Hematopoietic multipotent progenitor cell treated with erythropoietin and hydrocortisone succinate and interleukin-3 and kit ligand, for 8 days (in vitro differentiated cells): ENCODE data around the gene NHEJ1.

Experiments
- DNase-seq: peaks from one replicate; pipeline ENCODE4 v3.0.0-alpha.2; 2015

NHEJ1 gene

GRCh38 chr2:219056896-219057708 is 103.5 kb downstream of the NHEJ1 start:
- no peak for DNase-seq

GRCh38 chr2:219056176-219056895 is 104.3 kb downstream of the NHEJ1 start:
- no peak for DNase-seq

DNA sequence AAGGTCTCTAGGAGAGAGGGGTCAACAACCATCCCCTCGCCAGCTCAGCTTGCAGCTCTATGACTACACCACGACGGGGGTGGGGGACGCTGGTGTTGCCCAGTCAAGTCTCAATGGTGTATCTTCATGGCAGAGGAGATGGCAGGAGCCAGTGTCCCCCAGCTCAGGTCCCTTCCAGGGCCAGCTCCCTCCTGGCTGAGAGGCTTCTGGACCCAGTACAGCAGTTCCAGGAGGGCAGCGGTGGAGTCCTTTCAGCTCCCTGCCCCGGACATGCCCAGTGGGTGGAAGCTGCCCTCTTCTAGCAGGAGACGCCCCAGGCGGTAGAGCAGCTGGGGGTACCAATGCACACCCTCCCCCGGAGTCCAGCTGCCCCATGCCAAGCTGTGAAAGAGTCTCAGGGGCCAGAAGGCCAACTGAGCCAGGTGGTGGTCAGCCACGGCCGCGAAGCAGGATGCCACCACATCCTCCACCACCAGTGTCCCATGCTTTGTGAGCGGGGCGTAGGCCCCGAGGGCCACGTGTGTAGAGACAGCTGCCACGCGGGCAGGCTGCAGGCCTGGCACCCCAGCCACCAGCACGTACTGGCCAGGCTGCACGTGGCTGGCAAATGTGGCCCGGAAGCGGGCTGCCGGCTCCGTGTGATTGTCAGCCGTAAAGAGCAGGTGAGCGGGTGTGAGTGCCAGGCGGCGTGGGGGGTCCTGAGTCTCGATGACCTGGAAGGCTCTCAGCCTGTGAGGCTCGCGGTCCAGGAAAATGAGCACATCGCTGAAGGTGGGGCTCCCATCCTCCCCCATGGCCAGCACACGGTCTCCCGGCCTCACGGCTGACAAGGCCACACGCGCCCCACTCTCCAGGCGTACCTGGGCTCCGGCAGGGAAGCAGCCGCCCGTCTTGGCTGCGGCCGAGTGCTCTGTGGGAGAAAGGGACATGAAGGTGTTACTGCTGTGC is 105.4 kb downstream of the NHEJ1 start:
- DNase-seq, result no peak

DNA sequence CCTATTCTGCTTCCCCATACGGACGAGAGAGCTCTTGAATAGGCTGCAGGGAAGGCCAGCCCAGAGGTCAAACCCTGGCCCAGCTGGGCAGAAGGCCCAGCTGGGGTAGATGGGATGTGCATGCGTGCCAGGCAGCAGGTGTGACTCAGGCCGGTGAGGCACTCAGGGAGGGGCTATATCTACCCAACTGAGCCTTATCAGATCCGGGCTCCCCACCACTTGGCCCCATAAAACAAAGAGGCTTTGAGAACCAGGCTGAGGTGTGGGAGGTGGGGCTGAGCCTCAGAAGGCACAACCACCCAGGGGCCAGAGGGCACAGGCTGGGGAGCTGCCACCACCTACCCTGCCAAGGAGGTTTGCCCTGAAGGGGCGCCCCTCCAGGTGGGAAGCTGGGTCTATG is 111.3 kb downstream of the NHEJ1 start:
- no peak for DNase-seq

- peak; percentile 30 for DNase-seq
Measured at GRCh38 chr2:219045937-219046550, 114.6 kb downstream of the NHEJ1 start.

DNA sequence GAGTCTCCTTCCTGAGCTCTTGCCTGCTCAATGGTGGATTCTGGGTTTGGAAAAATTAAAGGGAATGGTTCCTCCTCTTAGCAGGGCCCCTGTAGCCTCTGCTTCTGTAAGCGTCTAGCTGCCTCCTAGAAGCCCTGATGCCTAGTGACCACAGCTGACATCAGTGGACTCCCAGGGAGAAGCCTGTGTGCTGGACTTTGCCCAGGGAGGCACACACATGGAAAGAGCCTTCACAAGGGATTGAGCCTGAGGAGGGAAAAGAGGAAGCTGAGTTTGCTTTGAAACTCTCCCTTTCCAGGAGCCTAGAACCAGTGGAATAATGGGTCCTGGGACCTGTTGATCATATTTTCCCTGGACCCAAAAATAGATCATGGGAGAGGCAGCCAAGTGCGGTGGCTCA is 117.9 kb downstream of the NHEJ1 start:
- no peak for DNase-seq

- no peak for DNase-seq
Measured at GRCh38 chr2:219042157-219042556, 118.5 kb downstream of the NHEJ1 start.

DNA sequence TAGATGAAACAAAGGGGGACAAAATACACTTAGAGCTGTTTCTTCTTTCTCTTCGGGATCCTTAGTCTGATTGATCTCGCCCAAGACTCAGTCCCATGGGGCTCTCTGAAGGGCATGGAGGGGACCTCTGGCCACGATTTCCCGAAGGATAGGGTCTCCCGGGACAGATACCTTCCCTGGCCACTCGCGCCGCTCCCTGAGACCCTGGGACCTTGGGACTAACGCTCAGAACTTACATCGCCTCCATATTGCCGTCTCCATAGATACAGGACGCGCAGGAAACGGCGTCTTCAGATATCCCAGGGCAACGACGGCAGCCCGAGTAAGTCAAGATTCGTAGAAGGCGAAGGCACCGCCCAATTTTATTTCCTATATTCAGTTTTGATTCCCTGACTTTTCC is 119.4 kb downstream of the NHEJ1 start, which contains the start of gene CFAP65:
Gene CFAP65, minus strand, starts transcription at position 265 of the 400 bp plus-strand sequence. CDS start 2,468 bp downstream, outside the sequence.
- DNase-seq, result peak; percentile 9

GRCh38 chr2:219038600-219038999 is 122.0 kb downstream of the NHEJ1 start:
- DNase-seq, result no peak

DNA sequence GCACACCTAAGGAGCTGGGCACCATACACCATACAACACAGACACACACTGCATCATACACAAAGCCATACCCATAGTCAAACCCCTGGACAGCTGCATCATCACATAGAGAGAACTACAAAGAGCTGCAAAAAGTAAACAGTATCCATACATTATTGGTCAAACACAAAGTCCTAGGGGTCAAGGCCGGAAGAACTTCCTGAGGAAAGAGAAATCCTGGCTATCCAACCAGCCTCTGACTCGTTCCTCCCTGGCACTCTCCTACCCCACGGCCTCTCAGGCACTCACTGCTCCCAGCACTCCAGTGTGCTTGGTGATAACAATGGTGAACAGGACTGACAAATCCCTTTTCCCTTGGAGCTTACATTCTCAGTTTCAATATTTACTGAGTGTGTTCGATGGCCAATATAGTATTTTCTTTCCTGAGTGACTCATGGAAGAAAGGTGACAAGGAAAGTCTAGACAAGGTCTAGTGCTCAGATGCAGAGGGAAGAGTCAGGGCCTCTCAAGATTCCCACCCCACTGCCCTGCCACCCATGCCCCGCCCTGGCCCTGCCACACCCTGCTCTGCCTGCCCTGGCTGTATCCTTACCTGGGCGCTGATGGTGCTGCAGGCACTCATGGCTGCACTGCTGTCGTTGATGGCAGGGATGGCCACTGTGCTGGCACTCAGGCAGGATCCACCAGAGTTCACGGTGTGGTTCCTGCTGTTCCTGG is 122.7 kb downstream of the NHEJ1 start:
- DNase-seq, result no peak

GRCh38 chr2:219035942-219036341 is 124.7 kb downstream of the NHEJ1 start:
- no peak for DNase-seq

GRCh38 chr2:219034823-219035222 is 125.8 kb downstream of the NHEJ1 start:
- no peak for DNase-seq

- DNase-seq, result no peak
Measured at GRCh38 chr2:219032051-219032745, 128.4 kb downstream of the NHEJ1 start.

- no peak for DNase-seq
Measured at GRCh38 chr2:219031005-219031738, 129.4 kb downstream of the NHEJ1 start.

- DNase-seq, result no peak
Measured at GRCh38 chr2:219030177-219030940, 130.3 kb downstream of the NHEJ1 start.

DNA sequence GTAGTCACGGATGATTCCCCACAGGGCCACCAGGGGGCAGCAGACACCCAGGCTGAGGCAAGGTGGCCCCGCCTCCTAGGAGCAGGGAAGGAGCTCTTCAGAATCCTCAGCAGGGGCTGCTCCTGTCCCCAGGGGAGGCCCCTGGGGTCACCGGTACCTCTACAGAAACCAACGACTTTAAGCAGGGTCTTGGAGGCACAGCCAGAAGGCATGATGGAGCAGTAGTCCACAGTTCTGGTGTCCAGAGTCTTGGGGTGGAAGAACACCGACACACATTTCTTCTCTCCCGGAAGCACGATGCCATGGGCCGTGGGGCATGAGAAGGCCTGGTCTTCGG is 130.8 kb downstream of the NHEJ1 start:
- peak; percentile 75 for DNase-seq

GRCh38 chr2:219028996-219029828 is 131.4 kb downstream of the NHEJ1 start:
- DNase-seq, result no peak

DNA sequence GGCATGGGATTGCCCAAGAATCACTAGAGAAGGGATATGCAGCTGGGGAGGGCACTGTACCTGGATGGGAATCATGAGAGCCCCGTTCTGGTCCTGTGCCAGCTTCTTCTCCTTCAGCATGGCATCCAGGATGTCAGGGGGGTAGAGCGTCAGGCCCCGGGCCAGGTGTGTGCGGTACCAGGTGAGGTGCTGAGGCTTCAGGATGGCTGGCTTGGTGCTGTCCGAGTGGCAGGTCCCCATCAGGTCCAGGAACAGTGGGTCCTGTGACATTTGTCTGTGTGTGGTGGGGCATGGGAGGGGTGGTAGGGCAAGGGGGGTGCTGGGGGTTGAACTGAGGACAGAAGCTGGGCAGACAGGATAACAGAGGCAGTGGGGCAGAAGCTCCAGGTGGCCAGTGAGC is 132.5 kb downstream of the NHEJ1 start:
- DNase-seq, result no peak

DNA sequence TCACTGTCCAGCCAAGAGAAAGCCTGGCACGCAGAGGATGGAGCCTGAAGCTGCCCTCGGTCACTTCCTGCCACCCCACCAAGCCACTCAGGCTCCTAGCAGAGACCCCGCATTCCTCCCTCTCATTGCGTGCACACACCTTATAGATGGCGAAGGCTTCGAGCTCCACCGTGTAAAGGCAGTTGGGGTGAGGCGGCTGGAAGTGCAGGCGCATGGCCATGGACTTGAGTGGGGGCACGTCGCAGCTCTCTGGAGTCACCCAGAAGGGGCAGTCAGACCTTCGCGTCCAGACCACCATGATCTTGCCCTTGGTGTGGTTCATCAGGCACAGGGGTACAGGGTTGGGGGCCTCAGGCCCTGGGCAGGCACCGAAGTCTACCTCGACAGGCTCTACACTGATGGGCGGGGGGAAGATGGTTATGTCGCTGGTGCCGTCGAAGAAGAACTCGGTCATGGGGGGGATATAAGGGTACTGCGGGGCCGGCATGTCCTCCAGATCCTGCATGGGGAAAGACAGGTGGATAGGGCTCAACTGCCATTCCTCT is 133.0 kb downstream of the NHEJ1 start:
- DNase-seq, result no peak
